A673 (cell line): ENCODE results near the gene EMX1.
A peak's percentile ranks its signal among the peaks of the same experiment; 100 is the strongest.

Source experiments
- EZH2 ChIP-seq: fragments of 200-600 bp; sonication (generic); IDR thresholded peaks from 2 replicates; pipeline ENCODE4 v1.6.1; 2017; ENCODE audit warnings: borderline replicate concordance, low read depth, mild to moderate bottlenecking, mixed read lengths, antibody characterized with exemption, low read length; ENCODE audit not compliant: poor library complexity, severe bottlenecking
- TF ChIP-seq, protein P1 (sequence below): fragments of 300-800, 200-600 bp; sonication (generic); conservative IDR thresholded peaks from 2 replicates; pipeline ENCODE4 v1.5.1; 2017; ENCODE audit warnings: low read depth, mild to moderate bottlenecking, antibody characterized with exemption, low read length, moderate library complexity, mixed read lengths

DNA sequence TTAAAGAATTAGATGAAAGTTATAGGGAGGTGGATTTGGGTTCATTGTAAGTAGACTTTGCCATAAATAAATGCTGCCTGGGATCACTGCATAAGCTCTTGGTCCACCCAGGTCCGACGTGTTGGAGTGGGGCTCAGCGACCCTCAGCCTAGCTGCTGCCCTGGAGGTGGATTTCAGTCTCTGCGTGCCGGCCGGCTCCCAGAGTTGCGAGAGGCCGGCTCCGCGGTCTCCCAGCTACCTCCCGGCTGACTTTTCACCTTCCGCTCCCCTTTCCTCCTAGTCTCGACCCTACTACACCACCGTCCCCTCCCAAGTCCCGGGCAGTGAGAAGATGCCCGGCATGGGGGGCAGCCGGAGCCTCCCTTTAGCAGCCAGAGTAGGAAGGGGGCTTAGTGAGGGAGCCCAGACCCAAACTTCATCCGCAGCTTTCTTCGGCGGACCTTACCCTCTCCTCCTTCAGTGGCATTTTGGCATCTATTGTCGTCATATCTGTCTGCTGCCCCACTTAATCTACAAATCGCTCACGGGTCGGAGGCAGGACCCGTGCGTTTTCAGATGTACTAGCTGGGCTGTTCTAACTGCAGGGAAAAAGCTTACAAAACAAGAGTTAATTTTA lies 8.1 kb downstream of the EMX1 start:
- TF ChIP-seq, protein P1, sequence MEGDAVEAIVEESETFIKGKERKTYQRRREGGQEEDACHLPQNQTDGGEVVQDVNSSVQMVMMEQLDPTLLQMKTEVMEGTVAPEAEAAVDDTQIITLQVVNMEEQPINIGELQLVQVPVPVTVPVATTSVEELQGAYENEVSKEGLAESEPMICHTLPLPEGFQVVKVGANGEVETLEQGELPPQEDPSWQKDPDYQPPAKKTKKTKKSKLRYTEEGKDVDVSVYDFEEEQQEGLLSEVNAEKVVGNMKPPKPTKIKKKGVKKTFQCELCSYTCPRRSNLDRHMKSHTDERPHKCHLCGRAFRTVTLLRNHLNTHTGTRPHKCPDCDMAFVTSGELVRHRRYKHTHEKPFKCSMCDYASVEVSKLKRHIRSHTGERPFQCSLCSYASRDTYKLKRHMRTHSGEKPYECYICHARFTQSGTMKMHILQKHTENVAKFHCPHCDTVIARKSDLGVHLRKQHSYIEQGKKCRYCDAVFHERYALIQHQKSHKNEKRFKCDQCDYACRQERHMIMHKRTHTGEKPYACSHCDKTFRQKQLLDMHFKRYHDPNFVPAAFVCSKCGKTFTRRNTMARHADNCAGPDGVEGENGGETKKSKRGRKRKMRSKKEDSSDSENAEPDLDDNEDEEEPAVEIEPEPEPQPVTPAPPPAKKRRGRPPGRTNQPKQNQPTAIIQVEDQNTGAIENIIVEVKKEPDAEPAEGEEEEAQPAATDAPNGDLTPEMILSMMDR = no peak
- TF ChIP-seq EZH2 = peak; percentile 89
